ENCODE measurements around the gene OR10A2.
"Not testable (repeated sequence)": the region's sequence is repeated elsewhere in the genome, so short reads cannot be mapped to it uniquely, and the experiment has no call there.

The OR10A2 gene, protein sequence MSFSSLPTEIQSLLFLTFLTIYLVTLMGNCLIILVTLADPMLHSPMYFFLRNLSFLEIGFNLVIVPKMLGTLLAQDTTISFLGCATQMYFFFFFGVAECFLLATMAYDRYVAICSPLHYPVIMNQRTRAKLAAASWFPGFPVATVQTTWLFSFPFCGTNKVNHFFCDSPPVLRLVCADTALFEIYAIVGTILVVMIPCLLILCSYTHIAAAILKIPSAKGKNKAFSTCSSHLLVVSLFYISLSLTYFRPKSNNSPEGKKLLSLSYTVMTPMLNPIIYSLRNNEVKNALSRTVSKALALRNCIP

DNA sequence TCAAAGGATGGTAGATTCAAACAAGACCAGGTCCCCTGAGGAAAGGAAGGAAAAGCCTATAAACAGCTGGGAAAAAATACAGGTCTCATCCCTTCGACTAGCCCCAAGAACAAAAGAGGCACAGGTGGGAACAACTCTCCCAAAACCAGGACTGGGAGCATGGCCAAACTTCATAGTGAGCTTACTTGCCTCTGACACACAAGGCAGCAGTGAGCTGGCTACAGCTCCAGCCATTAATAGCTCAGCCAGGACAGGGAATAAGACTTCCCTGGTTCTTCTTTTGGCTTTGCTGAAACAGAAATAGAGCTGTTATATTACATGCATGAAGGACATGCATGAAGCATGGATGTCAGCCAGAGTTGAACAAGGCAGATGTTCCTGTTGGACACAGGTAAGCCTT, at the start of gene OR10A2:
OR10A2 (plus strand) TSS at position 97 of the 400 bp plus-strand sequence. CDS start 6,698 bp downstream, outside the sequence.
- DNase-seq: no peak

- no peak for DNase-seq
These were observed 49.2 kb upstream of the OR10A2 start for GRCh38 chr11:6813656-6814055.

- DNase-seq: no peak
These were observed 45.2 kb upstream of the OR10A2 start for GRCh38 chr11:6817694-6818093.

DNA sequence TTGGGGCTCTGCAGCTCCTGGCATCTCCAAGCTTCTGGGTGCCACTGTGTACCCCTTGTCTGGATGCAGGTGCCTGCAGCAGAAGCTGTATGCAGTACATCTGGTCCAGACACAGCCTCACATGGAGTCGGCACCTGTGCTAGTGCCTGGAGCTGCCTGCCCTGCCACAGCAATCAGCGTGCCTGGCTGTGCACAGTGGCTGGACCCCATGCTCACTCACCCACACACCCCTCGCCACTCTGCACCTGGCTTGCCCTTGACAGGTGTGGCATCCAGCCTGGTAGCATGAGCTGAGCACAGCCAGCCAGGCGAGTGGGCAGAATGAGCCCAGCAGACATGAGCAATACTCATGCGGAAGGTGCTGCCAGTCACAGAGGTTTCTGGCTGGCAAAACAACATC, 43.9 kb upstream of the OR10A2 start:
- DNase-seq: no peak

DNA sequence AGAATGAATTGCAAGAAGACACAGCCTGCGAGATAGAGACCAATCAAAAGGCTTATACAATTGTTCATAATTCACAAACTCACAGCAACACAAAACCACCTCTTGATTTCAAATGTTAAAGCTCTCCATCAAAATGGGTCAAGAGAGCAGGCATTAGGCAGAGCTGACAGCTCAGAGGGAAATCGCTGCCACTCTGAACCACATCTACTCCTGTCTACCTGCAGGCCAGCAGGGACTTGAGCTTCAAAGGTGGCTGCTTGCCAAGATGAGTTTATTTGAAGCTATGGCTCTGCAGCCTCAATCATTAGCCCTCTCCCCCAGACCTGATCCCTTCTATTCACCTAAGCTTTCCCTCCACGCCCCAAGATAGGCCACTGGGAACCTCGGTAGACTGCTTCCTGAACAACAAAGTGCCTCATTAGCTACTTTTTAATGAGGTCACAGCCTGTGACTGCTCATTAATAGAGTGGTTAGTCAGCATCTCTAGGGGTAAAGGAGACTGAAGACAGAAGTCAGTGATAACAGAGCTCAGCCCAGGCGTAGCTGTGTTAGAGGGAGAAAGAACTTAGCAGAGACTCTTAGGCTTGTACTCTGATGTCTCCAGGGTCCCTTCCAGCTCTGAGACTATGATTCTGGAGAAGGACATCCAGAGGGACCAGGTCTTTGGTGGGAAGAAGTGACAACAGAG, 38.6 kb upstream of the OR10A2 start:
- DNase-seq: no peak

DNA sequence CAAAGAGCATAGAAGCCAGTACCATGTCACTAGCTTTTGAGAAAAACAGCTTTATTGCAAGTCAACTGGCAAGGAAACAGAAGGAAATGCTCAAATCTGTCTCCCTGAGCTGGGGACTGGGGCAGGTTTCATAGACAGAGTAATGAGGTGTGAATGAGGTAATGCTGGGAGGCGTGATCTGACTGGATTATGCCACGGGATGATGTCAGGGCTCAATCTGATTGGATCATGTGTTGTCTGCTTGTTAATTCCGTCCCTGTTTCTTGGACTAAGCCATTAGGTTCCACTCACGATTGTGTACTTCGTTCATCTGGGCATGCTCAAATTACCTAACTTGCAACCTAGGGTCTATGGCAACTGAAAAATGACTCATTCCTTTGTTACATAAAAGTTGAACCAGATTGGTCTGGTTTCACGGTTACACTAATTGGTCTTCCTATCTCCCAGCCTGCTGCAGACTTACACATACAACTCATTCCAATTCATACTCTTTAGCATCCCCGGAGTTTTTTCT, 37.6 kb upstream of the OR10A2 start:
- no peak for DNase-seq

DNA sequence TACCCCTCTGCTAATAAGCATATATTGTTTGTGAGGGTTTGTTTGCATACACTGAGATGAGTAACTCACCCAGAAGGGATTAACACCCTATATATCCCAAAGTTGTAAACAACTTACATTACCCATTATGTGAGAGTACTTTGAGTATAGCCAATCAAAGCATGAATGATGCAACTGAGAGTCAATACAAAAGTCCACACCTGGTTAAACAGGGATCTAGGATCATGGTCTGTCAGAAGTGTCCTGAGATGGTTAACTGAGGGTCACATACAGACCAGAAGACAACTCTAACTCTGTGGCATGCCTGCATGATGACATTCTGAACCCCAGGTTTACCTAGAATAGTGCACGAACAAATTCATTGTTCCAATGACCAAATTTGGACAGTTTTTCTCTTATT, 34.8 kb upstream of the OR10A2 start:
- DNase-seq: no peak

DNA sequence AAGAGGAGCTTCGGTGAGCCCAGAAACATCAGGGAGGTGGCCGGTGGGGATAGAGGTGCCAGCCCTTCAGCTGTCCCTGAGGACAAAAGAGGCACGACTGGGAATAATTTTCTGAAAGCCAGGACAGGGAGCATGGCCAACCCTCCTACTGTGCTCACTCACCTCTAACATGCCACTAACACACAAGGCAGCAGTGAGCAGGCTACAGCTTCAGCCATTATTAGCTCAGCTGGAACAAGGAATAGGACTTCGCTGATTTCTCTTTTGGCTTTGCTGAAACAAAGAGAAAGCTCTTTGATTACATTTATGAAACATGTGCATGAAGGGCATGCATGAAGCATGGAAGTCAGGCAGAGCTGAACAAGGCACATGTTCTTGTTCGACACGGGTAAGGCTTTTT, 29.5 kb upstream of the OR10A2 start:
- no peak for DNase-seq

DNA sequence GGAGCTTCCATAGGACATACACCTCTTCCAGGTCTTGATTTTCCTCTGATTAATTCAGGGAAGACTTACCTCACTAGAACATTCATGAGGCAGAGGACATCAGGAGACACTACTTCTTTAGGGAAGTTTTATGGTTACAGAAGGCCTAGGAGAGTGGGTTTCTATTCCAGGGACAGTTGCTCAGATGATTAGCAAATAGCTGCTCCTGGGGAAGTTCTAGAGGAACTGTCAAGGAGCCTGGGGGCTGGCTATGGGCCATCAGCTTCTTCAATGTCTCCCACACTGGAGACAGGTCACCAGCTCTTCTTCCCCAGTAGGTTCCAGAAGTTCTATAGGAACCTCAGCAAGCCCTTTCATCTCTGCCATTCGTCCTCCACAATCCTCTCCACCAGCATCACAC, 28.8 kb upstream of the OR10A2 start:
- no peak for DNase-seq

- DNase-seq: no peak
These were observed 21.2 kb upstream of the OR10A2 start for GRCh38 chr11:6841694-6842093.

DNA sequence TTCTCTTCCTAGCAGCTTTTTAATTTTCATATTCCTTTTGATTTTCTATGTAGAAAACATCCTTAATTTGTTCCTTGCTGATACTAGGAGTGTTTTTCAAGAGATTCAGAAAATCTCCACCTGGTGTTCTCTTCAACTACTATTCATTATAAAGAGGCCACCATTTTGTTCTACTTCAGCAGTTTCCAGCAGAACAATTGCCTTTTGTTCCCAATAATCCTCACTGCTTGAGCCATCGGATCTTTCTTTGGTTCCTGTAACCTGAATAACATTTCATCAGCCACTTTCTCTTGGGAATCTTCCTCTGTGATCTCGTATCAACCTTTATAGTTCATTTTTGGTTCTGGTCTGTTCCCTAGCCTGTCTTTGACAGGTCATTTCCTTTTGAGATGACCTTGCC, 19.2 kb upstream of the OR10A2 start:
- DNase-seq: no peak

GRCh38 chr11:6844356-6844755, 18.5 kb upstream of the OR10A2 start:
- DNase-seq: no peak

DNA sequence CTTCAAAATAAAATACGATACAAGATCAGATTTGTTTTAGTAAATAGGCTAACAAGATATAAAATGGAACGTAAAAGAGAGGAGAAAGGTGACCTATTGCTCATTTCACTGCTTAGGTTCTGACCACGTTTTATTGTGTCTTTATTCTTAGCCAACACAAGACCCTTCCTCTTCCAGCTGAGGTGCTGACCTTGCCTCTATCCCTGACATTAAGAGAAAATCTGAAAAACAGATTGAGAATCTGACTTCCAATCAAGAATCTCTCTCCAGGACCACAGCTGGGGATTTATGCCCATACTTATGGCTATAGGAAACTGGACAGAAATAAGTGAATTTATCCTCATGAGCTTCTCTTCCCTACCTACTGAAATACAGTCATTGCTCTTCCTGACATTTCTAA, 17.5 kb upstream of the OR10A2 start, which contains the start of gene OR10A5:
OR10A5 (plus strand) TSS at position 301 of the 400 bp plus-strand sequence; CDS start at position 301, 0 bp downstream.
- no peak for DNase-seq

GRCh38 chr11:6850526-6850925, 12.3 kb upstream of the OR10A2 start:
- no peak for DNase-seq

DNA sequence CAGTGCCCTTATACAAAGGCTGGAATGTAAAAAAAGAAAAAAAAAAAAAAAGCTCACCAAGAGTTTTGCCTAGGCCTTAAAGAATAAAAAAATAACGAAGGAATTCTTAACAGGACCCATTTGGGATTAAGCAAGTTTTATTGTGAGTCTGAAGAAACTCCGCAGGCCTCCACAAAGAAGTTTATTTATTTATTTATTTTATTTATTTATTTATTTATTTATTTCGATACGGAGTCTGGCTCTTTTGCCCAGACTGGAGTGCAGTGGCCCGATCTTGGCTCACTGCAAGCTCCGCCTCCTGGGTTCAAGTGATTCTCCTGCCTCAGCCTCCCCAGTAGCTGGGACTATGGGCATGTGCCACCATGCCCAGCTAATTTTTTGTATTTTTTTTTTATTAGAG, 8.1 kb upstream of the OR10A2 start:
- not testable (repeated sequence) for DNase-seq

DNA sequence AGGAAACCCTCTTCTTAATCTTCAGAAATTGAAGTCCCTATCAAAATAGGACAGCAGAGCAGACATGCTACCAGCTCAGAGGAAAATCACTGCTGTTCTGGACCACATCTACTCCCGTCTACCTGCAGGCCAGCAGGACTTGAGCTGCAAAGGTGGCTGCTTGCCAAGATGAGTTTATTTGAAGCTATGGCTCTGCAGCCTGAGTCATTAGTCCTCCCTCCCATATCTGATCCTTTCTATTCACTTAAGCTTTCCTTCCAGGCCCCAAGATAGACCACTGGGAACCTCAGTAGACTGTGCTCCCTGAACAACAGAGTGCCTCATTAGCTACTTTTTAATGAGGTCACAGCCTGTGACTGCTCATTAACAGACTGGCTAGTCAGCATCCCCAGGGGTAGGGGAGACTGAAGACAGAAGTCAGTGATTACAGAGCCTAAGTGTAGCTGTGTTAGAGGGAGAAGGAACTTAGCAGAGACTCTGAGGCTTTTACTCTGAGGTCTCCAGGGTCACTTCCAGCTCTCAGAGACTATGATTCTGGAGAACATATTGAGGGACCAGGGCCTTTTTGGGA, 6.8 kb upstream of the OR10A2 start:
- no peak for DNase-seq

DNA sequence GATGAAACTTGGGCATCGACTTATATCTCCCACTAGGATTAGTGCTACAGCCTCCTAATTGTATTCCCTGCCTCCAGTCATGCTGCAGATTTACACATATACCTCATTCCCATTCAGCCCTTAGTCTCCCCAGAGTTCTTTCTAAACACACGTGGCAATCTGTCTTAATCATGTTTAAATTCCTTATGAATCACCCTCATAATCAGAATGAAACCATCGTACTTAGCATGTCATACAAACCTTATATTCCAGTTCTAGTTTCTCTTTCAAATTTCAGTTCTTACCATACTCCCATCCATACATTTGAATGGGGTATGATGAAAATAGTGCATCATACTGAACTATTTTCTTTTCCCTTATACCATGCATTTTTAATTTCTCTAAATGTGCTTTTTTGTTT, 6.0 kb upstream of the OR10A2 start:
- DNase-seq: no peak

GRCh38 chr11:6864438-6864837, 1.6 kb downstream of the OR10A2 start:
- no peak for DNase-seq

- DNase-seq: no peak
These were observed 8.4 kb downstream of the OR10A2 start for GRCh38 chr11:6871278-6871677.

DNA sequence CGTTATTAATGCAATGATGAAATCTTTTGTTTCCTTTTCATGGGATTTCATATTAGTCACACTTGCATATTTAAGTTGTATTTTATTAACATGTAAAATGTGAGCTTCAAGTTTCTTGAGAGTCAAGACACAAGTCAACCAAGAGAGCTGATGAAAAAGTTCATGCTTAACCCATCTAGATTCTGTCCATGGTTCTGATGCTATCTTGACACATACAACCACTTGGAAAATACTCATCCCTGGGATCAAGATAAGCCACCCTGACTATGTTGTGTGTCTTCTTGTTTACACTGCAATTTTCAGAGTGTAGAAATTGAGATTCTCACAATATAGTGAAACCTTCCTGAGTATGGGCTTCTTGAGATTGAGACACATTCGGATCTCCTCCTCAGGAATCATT, 12.9 kb downstream of the OR10A2 start:
- no peak for DNase-seq

DNA sequence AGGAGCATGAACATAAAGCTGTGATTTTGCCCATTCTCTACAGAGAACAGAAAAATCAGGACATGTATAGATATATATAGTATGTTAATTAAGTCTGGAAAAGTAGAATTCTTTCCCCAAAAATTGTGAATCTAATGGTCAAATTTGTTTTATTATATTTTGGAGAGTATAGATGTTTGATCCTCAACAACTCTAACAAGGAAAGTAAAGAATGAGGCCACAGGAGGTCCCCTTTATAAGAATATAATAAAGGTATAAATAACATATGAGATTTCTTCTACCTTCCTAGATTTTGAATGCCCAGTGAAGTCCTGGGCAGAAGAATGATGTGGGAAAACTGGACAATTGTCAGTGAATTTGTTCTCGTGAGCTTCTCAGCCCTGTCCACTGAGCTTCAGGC, 13.5 kb downstream of the OR10A2 start, which contains the start of gene OR10A4:
OR10A4 (plus strand) TSS at position 301 of the 400 bp plus-strand sequence; CDS start at position 324, 23 bp downstream.
- no peak for DNase-seq

GRCh38 chr11:6876914-6877313, 14.1 kb downstream of the OR10A2 start:
- DNase-seq: no peak

- no peak for DNase-seq
These were observed 19.9 kb downstream of the OR10A2 start for GRCh38 chr11:6882751-6883150.

DNA sequence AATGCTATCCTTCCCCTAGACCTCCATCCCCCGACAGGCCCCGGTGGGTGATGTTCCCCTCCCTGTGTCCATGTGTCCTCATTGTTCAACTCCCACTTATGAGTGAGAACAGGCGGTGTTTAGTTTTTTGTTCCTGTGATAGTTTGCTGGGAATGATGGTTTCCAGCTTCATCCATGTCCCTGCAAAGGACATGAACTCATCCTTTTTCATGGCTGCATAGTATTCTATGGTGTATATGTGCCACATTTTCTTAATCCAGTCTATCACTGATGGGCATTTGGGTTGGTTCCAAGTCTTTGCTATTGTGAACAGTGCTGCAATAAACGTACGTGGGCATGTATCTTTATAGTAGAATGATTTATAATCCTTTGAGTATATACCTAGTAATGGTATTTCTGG, 24.9 kb downstream of the OR10A2 start:
- not testable (repeated sequence) for DNase-seq
